ENCODE measurements around the gene CST7.

Gene CST7

GRCh38 chr20:24965065-24965919 is 16.2 kb downstream of the CST7 start:
- no peak for DNase-seq

- DNase-seq, result no peak
These were observed 17.4 kb downstream of the CST7 start for GRCh38 chr20:24966317-24967012.

- DNase-seq, result no peak
These were observed 19.3 kb downstream of the CST7 start for GRCh38 chr20:24968278-24968800.

GRCh38 chr20:24969186-24970029 is 20.3 kb downstream of the CST7 start:
- no peak for DNase-seq

- DNase-seq, result no peak
These were observed 21.0 kb downstream of the CST7 start for GRCh38 chr20:24970030-24970553.

GRCh38 chr20:24970754-24971153 is 21.7 kb downstream of the CST7 start:
- no peak for DNase-seq

GRCh38 chr20:24971376-24972101 is 22.5 kb downstream of the CST7 start:
- no peak for DNase-seq

- DNase-seq, result no peak
These were observed 23.3 kb downstream of the CST7 start for GRCh38 chr20:24972341-24972740.

GRCh38 chr20:24977336-24977735 is 28.3 kb downstream of the CST7 start:
- no peak for DNase-seq

- DNase-seq, result no peak
These were observed 28.7 kb downstream of the CST7 start for GRCh38 chr20:24977797-24978196.

GRCh38 chr20:24978513-24978912 is 29.4 kb downstream of the CST7 start:
- DNase-seq, result no peak

- no peak for DNase-seq
These were observed 30.2 kb downstream of the CST7 start for GRCh38 chr20:24979036-24979960.

GRCh38 chr20:24980291-24981053 is 31.4 kb downstream of the CST7 start:
- DNase-seq, result no peak

GRCh38 chr20:24981282-24981681 is 32.2 kb downstream of the CST7 start:
- no peak for DNase-seq

GRCh38 chr20:24981790-24982189 is 32.7 kb downstream of the CST7 start:
- no peak for DNase-seq

- no peak for DNase-seq
These were observed 34.8 kb downstream of the CST7 start for GRCh38 chr20:24983896-24984295.

- no peak for DNase-seq
These were observed 36.0 kb downstream of the CST7 start for GRCh38 chr20:24984961-24985640.

- no peak for DNase-seq
These were observed 36.7 kb downstream of the CST7 start for GRCh38 chr20:24985802-24986201.

GRCh38 chr20:24986436-24987015 is 37.5 kb downstream of the CST7 start:
- DNase-seq, result no peak
